Measurements from ENCODE around the gene CIZ1.

CIZ1 gene

DNA sequence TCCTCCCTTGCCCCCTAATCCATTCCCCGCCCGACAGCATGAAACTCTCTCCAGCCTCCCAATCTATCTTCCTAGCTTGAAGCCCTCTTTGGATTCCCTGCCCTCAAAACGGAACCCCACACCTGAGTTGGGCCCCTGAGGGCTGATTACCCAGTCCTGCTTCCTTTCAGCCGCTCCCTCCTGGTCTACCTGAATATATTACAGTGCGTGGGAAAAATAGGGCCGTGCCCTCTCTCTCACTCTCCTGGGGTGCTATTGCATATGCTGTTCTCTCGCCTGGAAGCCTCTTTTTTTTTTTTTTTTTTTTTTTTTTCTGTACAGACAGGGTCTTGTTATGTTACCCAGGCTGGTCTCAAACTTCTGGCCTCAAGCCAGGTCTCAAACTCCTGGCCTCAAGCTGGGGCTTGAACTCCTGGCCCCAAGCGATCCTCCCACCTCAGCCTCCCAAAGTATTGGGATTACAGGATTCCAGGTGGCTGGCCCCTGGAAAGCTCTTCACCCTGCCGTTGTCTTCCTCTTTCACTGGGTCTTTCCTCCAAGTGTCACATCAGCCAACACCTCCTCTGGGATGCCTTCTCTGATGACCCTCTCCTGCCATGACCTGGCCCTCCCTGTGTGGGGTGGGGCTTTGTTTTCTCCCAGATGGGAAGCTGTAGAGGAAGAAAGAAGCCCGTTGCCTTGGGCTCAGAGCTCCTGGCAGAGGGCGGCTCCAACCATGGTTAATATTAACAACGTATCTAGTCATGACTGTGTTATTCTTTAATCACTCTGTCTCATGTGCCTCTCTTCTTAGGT is 20.0 kb upstream of the CIZ1 start:
- TF ChIP-seq, protein P1, sequence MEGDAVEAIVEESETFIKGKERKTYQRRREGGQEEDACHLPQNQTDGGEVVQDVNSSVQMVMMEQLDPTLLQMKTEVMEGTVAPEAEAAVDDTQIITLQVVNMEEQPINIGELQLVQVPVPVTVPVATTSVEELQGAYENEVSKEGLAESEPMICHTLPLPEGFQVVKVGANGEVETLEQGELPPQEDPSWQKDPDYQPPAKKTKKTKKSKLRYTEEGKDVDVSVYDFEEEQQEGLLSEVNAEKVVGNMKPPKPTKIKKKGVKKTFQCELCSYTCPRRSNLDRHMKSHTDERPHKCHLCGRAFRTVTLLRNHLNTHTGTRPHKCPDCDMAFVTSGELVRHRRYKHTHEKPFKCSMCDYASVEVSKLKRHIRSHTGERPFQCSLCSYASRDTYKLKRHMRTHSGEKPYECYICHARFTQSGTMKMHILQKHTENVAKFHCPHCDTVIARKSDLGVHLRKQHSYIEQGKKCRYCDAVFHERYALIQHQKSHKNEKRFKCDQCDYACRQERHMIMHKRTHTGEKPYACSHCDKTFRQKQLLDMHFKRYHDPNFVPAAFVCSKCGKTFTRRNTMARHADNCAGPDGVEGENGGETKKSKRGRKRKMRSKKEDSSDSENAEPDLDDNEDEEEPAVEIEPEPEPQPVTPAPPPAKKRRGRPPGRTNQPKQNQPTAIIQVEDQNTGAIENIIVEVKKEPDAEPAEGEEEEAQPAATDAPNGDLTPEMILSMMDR (IDR thresholded peaks at IDR 0.05; ENCODE audit: poor library complexity, severe bottlenecking) = no peak
- ATAC-seq (ENCODE audit: low read depth) = no peak
- H3K27ac ChIP-seq (ENCODE audit: poor library complexity, severe bottlenecking) = no peak overlapping the region
- H3K9me3 ChIP-seq (ENCODE audit: severe bottlenecking) = no peaks in the 10 kb centered on the region
- no peaks in the 10 kb centered on the region for H3K36me3 ChIP-seq (ENCODE audit: low read depth)
- no peaks in the 10 kb centered on the region for H3K4me1 ChIP-seq (ENCODE audit: insufficient read depth, poor library complexity, severe bottlenecking)
- H3K27me3 ChIP-seq (ENCODE audit: insufficient read depth, poor library complexity, severe bottlenecking) = no peaks in the 10 kb centered on the region
- DNase-seq (ENCODE audit: low spot score) = no peak
- no peak overlapping the region for H3K4me3 ChIP-seq (ENCODE audit: severe bottlenecking)

DNA sequence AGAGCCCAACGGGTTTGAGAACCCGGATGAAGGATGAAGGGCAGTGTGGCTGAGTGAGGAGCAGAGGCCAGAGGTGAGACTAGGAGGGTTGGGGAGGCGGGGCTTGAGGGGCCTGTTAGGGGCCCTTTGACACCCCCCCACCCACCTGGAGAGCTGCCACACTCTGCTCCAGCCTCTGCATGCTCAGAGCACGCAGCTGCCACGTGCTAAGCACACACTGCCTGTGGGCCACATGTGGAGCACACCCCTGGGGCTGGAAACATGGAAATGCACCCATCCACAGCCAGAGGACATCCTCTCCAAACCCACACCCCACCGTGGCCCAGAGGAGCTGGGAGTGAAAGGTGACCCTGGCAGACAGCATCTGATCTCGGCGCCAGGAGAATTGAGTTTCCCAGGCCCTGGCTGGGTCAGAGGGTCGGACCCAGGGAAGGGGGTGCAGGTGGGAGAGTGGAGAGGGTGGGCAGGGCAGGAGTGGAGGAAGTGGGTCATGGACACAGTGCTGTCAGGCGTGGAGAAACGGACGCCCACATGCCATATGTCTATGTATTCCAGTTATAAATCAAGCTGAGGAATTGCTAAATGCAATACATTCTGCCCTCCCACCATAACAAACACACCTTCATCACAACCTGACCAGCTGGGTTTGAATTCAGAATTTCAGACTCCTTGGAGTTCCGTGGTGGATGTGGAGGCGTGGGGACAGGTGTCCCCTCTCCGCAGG is 17.7 kb upstream of the CIZ1 start:
- DNase-seq (ENCODE audit: low spot score) (no peak), ATAC-seq (ENCODE audit: low read depth) (no peak)
- no peaks in the 10 kb centered on the region for H3K36me3 ChIP-seq (ENCODE audit: low read depth)
- H3K4me1 ChIP-seq (ENCODE audit: insufficient read depth, poor library complexity, severe bottlenecking) = no peaks in the 10 kb centered on the region
- no peak overlapping the region for H3K27ac ChIP-seq (ENCODE audit: poor library complexity, severe bottlenecking)
- H3K27me3 ChIP-seq (ENCODE audit: insufficient read depth, poor library complexity, severe bottlenecking) = no peaks in the 10 kb centered on the region
- no peak overlapping the region for H3K4me3 ChIP-seq (ENCODE audit: severe bottlenecking)
- H3K9me3 ChIP-seq (ENCODE audit: severe bottlenecking) = no peaks in the 10 kb centered on the region
- TF ChIP-seq, protein P1 (IDR thresholded peaks at IDR 0.05; ENCODE audit: poor library complexity, severe bottlenecking) = no peak

DNA sequence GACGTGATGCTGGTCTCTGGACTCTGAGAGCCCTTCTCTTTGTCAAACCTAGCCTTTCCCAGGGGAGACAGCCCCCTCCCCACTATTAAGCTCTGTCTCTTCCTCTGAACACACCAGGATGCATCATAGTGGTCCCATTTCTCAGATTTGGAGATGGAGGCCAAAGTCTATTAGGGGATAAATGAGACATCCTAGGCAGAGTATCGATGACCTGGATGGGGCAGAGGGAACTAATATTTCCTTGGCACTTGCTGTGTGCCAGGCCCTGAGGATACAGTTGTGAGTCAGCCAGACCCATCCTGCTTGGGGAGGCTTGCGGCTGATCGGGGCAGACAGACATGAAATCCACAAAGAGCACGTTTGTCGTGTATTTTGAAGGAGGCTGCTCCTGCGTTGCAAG is 17.0 kb upstream of the CIZ1 start:
- Histone ChIP-seq H3K4me3 (ENCODE audit: severe bottlenecking) (no peak overlapping the region), H3K9me3 (ENCODE audit: severe bottlenecking) (no peaks in the 10 kb centered on the region), H3K36me3 (ENCODE audit: low read depth) (no peaks in the 10 kb centered on the region), H3K4me1 (ENCODE audit: insufficient read depth, poor library complexity, severe bottlenecking) (no peaks in the 10 kb centered on the region), H3K27me3 (ENCODE audit: insufficient read depth, poor library complexity, severe bottlenecking) (no peaks in the 10 kb centered on the region), H3K27ac (ENCODE audit: poor library complexity, severe bottlenecking) (no peak overlapping the region)
- ATAC-seq (ENCODE audit: low read depth) = no peak
- no peak for DNase-seq (ENCODE audit: low spot score)
- TF ChIP-seq, protein P1 (IDR thresholded peaks at IDR 0.05; ENCODE audit: poor library complexity, severe bottlenecking) = no peak

DNA sequence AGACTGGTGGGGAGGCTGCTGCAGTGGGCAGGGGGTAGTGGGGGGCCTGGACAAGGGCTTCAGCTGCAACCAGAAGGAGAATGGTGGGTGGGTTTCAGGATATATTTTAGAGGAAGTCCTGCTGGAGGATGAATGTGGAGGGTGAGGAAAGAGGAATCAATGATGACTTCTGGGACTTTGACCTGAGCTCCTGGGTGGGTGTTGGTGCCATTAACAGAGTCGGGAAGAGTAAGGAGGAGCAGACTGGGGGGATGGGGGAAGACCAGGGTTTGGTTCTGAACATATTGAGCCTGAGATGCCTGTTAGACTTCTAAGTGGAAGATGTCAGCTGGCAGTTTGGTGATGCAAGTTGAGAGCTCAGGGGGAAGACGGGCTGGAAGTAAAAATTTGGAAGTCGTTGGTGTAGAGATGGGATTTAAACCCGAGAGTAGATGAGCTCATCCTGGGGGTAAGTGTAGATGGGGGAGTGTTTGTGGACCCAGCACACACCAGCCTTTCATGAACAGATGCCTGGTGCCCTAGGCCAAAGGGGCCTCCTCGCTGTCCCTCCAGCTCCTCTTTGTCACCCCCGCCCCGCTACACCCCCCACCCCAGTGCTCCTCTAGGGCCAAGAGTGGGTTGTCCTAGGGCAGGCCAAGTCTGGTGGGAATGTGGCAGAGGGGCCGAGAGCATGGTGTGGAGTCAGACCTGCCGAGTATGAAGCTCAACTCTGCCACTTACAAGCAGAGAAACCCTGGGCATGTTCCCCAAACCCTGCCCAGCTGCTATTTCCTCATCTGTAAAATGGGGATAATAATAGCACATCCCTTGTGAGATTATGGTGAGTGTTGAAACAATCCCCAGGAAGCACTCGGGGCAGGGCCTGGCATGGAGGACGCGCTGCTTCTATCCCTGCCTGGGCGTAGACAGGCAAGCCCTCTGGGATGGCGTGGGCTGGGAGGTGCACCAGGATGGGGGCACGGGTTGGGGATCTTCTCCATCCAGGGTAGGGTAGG is 15.8 kb upstream of the CIZ1 start:
- ATAC-seq (ENCODE audit: low read depth) = no peak

More for the DNA sequence above, 15.8 kb upstream of the CIZ1 start:
- Histone ChIP-seq H3K27ac (ENCODE audit: poor library complexity, severe bottlenecking) (no peak overlapping the region), H3K27me3 (ENCODE audit: insufficient read depth, poor library complexity, severe bottlenecking) (no peaks in the 10 kb centered on the region), H3K4me3 (ENCODE audit: severe bottlenecking) (no peak overlapping the region), H3K4me1 (ENCODE audit: insufficient read depth, poor library complexity, severe bottlenecking) (no peaks in the 10 kb centered on the region), H3K9me3 (ENCODE audit: severe bottlenecking) (no peaks in the 10 kb centered on the region), H3K36me3 (ENCODE audit: low read depth) (no peaks in the 10 kb centered on the region)
- TF ChIP-seq, protein P1 (IDR thresholded peaks at IDR 0.05; ENCODE audit: poor library complexity, severe bottlenecking) = no peak
- no peak for DNase-seq (ENCODE audit: low spot score)
